Astrocyte of the spinal cord (primary cell): ENCODE data around the gene KCND3.

Source experiments
- DNase-seq: peaks from one replicate; pipeline ENCODE4 v3.0.0; 2011; ENCODE audit warnings: low read depth, low spot score
- H3K4me3 ChIP-seq: 2 replicates; pipeline ENCODE4 v1.5.1; 2011; ENCODE audit warnings: low read depth, mild to moderate bottlenecking, low read length, moderate library complexity
- CTCF ChIP-seq: IDR thresholded peaks from 2 replicates; pipeline ENCODE4 v1.5.1; 2012; ENCODE audit warnings: low read depth, mild to moderate bottlenecking, low read length, inconsistent platforms
- in situ Hi-C: cut with HindIII; loops from 2 replicates; pipeline ENCODE4 v1.10.0; 2017; ENCODE audit warnings: low sequenced_read_pairs

The KCND3 gene

GRCh38 chr1:111751906-111752575 is 237.4 kb downstream of the KCND3 start:
- no peak for DNase-seq
- TF ChIP-seq CTCF = no peak
- in situ Hi-C loops = no loop called here
- H3K4me3 ChIP-seq = no peak overlapping the region

- in situ Hi-C loops = no loop called here
- TF ChIP-seq CTCF = no peak
- no peak overlapping the region for H3K4me3 ChIP-seq
- DNase-seq = no peak
Measured at GRCh38 chr1:111750856-111751255, 238.6 kb downstream of the KCND3 start.

GRCh38 chr1:111749628-111750027 is 239.8 kb downstream of the KCND3 start:
- no peak for DNase-seq
- TF ChIP-seq CTCF = no peak
- H3K4me3 ChIP-seq = no peak overlapping the region
- in situ Hi-C loops = no loop called here

GRCh38 chr1:111747947-111748346 is 241.5 kb downstream of the KCND3 start:
- no peak overlapping the region for H3K4me3 ChIP-seq
- in situ Hi-C loops = no loop called here
- TF ChIP-seq CTCF = no peak
- DNase-seq = no peak

- in situ Hi-C loops = no loop called here
- DNase-seq = peak; percentile 61
- peak; percentile 67 for TF ChIP-seq CTCF
- no peak overlapping the region for H3K4me3 ChIP-seq
Measured at GRCh38 chr1:111747282-111747734, 242.2 kb downstream of the KCND3 start.

GRCh38 chr1:111746614-111746999 is 242.9 kb downstream of the KCND3 start:
- no peak for DNase-seq
- in situ Hi-C loops = no loop called here
- no peak overlapping the region for H3K4me3 ChIP-seq
- TF ChIP-seq CTCF = no peak
